Ishikawa (cell line): Measurements from ENCODE around the gene KRT84.

ENCODE experiments used
- CEBPB ChIP-seq: IDR thresholded peaks from 2 replicates; pipeline ENCODE4 v1.6.1; 2012
- CREB1 ChIP-seq: IDR thresholded peaks from 2 replicates; pipeline ENCODE4 v1.6.1; 2012; ENCODE audit warnings: low read depth
- EGR1 ChIP-seq: IDR thresholded peaks from 2 replicates; pipeline ENCODE4 v1.6.1; 2012
- EP300 ChIP-seq: IDR thresholded peaks from 2 replicates; pipeline ENCODE4 v1.6.1; 2012; ENCODE audit warnings: borderline replicate concordance
- RAD21 ChIP-seq: IDR thresholded peaks from 2 replicates; pipeline ENCODE4 v1.6.1; 2012; ENCODE audit warnings: low read depth
- REST ChIP-seq: IDR thresholded peaks from 2 replicates; pipeline ENCODE4 v1.6.1; 2012; ENCODE audit warnings: low read depth, mild to moderate bottlenecking
- TAF1 ChIP-seq: IDR thresholded peaks from 2 replicates; pipeline ENCODE4 v1.6.1; 2012; ENCODE audit warnings: low read depth, mild to moderate bottlenecking
- TEAD4 ChIP-seq: IDR thresholded peaks from 2 replicates; pipeline ENCODE4 v1.6.1; 2012
- YY1 ChIP-seq: IDR thresholded peaks from 2 replicates; pipeline ENCODE4 v1.6.1; 2012; ENCODE audit warnings: low read depth
- TF ChIP-seq, protein P1 (sequence below): IDR thresholded peaks from 2 replicates; pipeline ENCODE4 v1.6.1; 2012

- TF ChIP-seq TAF1 (no peak), CEBPB (no peak), EGR1 (no peak), RAD21 (no peak), EP300 (no peak), YY1 (no peak), REST (no peak), TEAD4 (no peak), CREB1 (no peak)
- TF ChIP-seq, protein P1, sequence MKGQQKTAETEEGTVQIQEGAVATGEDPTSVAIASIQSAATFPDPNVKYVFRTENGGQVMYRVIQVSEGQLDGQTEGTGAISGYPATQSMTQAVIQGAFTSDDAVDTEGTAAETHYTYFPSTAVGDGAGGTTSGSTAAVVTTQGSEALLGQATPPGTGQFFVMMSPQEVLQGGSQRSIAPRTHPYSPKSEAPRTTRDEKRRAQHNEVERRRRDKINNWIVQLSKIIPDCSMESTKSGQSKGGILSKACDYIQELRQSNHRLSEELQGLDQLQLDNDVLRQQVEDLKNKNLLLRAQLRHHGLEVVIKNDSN: no peak
Observed at GRCh38 chr12:52389313-52390207, 4.1 kb upstream of the KRT84 start.
